Hematopoietic multipotent progenitor cell treated with erythropoietin and hydrocortisone succinate and interleukin-3 and kit ligand, for 15 days (in vitro differentiated cells): ENCODE data around the gene PARVG.

Source experiments
- DNase-seq: peaks from one replicate; pipeline ENCODE4 v3.0.0-alpha.2; 2015; ENCODE audit warnings: low spot score

Gene PARVG

DNA sequence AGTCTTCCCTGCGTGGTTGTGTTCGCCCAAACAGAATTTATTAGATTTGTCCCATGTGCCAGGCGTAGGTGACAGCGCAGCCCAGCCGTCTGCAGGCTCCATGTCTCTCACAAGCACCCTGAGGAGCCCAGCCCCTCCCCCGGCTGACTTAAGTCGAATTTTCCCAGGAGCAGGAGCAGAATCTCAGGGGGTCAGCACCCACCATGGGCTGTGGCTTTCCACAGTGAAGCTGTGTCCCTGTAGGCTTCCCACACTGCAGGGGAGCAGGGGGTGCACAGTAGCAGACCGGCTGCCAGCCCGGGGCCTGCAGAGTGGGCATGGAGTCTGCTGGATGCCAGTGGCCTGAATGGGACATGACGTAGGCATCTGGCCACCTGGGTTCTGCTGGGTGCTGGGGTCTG is 16.0 kb downstream of the PARVG start:
- no peak for DNase-seq

DNA sequence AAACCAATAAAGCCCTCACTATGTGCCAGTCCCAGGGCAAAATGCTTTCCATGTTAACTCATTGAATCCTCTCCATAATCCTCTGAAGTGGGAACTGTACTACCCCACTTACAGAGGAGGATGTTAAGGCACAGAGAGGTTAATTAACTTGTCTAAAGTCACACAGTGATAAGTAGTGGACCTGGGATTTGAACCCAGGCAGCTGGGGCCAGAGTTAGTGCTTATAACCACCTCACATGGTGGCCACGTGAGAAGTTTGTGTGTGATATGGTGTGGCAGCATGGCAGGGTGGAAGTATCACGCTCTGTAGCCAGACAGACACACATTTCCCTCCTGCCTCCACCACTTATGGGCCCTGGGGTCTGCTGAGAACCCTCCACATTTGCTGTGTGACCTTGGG is 16.5 kb downstream of the PARVG start:
- DNase-seq = no peak

DNA sequence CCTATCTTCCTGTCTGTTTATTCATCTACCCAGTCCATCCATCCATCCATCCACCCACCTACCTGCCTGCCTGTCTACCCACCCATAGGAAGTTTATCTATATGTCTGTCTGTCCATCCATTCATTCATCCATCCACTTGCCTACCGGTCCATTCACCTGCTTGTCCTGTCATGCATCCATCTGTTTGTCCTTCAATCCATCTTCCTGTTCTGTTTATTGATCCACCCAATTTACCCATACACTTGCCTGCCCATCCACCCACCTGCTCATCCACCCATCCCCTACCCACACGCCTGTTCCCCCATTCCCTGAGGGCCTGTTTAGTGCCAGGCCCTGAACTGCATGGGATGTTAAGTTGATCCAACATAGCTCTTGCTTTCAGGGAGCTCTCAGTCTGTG is 18.4 kb downstream of the PARVG start:
- DNase-seq = no peak

DNA sequence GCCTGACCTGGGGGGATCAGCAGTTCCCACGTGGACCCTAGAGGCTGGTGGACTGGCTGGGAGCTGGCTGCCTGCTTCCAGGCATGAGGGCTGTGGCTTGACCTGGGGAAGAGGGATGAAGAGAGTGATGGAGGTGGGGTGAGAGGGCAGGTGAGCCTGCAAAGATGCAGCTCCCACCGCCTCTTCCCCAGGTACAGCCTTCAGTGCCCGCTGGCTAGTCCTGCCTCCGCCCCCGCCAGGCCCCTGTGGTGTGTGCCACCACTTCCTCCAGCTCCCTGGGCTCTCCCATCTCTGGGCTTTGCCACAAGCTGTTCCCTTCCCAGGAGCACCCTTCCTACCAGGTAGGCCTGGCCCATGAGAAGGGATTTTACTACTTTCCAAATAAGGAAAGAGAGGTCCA is 19.1 kb downstream of the PARVG start:
- no peak for DNase-seq

DNA sequence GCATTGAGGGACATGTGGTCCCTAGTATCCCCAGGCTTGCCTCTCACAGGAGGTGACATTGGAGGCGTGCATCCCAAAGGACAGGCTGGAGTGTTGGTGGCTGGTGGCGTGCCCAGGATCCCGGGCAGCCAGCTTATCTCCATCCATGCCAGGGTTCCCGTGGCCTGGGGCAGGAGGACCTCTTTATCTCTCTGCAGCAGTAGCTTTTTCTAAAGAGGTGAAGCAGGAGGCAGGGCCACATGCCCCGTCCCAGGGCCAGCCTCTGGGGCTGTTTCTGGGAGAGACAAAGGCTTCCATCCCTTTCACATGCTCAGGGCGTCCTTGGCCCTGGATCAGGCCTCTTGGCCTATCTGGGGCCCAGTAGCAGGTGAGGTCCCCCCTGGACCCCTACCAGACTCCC is 19.7 kb downstream of the PARVG start:
- DNase-seq = no peak

DNA sequence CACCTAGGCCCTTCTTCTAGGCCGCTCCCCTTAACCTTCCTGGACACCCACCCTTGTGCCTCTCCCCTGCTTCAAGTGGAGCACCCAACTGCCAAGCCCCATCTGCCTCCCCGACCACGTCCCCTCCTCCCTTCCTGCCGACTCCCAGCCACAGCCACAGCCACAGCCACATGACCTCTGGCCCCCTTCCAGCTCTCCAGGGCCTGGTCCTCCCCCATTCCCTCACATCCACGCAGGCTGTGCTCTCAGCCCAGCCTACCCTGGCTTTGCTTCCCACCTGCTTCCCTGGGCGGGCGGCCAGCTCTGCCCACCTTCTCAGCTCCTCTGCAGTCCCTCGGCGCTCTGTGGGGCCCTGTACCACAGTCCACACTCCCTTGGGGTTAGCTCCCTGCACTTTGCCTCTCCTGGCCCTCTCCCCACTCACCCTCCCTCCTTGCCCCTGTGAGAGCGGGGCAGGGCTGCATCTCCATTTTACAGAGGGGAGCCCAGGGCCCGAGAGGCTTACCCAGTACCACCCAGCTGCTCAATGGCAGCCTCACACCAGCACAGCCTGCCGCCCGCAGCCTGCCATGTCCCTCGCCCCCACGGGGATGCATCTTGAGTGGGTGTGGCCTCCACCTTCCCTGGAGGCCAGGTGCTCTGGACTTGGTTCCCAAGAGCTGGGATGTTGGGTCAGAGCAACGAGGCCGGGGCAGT is 20.3 kb downstream of the PARVG start:
- no peak for DNase-seq

DNA sequence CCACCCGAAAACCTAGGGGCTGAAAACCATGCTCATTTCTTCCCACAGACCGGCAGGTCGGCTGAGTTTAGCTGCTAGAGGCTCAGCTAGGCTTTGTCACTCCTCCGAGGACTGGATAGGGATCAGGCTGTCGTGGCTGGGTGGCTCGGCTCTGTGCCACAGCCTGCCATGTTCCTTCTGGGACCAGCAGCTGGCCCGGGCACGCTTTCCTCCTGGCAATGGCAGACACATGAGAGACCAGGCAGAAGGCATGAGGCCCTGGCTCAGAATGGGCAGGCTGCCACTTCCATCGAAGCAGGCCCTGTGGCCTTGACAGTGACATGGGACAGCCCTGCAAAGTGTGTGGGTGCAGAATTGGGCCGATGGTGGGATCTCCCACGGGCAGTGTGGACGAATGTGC is 20.9 kb downstream of the PARVG start:
- DNase-seq = no peak

DNA sequence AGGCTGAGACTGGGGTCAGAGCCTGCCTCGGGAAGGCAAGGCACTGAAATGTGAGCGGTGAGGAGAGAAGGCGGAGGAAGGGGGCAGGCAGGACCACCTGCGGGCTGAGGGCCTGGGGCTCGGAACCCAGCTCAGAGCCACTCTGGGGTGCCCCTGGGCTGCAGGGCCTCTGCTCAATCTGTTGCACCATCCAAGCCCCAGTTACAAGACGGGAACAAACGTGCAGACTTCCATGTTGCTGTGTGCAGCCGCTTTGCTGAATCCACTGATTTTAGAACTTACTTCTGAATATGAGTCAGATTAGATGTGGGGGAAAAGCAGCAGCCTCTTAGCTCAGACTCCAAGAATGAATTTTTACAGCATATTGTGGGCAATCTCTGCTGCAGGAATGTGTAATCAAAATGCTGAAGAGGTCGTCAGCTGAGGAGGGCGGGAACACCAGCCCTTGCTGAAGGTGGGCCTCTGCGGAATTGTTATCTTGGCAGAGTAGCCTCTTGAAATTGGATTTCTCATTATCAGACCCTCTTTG is 21.6 kb downstream of the PARVG start:
- no peak for DNase-seq

DNA sequence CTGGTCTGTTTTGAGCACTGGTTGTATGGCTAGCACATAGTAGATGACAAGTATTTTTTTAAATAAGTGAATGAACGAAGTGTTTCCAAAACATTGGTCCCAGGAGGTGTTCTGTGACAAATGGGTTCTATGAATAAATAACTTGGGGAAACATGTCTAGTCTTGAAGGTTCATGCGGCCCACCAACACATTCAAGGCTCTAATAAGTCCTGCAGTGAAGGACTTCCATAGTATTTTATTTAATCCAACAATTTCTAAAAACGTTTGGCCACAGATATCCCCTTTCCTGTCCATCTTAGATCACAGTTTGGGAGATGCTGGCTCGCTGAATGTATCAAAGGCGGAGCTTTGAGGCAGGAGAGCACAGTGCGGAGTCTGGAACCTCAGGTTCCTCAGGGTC is 22.5 kb downstream of the PARVG start:
- DNase-seq = no peak

DNA sequence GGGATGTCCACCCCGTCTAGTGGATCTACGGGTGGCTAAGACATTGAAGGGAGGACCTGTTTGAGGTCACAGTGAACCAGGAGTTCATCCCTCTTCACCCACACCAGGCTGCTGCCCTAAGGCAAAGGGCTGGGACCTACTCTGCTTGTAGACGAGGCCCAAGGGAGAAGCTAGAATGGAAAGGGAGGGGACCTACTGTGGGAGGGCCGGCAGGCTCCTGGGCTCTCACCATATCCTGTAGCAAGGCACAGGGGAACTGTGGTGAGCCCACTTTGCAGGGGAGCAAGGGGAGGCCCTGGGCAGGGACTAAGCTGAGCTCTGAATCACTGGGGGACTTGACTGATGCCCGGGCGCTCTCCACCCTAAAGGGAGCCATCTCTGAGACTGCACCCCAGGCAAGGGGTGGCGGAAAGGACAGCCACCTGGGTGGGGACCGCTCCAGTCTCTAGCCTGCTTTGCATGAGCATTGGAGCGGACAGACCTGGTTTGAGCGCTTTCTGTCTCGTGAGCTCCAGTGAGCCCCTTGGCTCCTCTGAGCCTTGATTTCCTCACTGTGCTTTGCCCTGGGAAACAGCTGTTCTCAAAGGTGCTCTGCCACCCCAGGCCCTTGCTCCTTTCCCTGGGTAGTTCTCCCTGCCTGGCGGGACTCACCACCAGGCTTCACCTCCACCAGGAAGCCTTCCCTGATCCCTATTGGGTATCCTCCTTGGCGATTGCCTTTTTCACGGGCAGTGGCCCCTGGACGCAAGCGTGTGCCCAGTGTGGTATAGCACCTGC is 24.2 kb downstream of the PARVG start:
- DNase-seq = no peak

DNA sequence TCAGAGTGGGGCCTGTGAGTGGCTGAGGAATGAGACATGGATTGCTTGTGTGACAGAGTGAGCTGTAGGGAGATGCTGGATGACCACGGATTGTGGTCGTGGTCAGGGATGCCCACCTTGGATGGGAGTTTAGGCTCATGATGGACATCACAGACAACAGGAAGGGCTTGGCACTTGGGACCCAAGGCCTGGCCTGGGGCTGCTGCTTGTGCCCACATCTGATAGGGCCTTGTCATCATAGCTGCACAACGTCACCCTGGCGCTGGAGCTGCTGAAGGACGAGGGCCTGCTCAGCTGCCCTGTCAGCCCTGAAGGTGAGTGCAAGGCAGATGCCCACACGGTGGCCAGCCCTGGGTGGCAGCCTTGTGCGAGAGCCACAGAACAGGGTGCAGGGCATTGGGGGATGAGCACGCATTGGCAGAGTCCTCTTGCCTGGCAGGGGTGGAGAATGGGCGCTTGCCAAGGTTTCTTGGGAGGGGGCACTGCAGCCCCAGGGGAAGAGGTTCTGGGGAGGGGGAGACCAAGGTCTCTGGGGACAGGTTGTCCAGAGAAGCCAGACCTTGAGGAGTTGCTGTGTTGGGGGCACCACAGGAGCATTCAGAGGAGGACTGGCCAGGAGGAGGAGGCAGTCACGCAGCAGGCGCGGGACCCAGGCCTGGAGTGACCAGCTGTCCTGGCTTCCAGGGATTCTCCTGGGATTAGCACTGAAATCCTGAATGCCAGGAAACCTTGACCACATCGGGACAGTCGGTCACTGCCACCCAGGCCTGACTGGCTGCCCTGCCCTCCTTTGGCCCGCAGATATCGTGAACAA is 25.0 kb downstream of the PARVG start:
- no peak for DNase-seq

DNA sequence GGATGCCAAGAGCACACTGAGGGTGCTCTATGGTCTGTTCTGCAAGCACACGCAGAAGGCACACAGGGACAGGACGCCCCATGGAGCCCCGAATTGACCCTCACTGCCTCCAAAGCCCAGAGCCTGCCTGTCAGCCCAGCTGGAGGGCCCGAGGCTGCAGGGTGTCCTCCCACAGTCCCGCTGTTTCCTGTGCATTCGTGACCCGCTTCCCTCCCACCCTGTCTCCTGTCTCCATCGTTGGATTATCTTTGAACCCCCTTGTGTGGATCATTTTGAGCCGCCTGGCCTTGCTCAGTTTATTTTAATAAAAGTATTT is 25.6 kb downstream of the PARVG start:
- DNase-seq = no peak

DNA sequence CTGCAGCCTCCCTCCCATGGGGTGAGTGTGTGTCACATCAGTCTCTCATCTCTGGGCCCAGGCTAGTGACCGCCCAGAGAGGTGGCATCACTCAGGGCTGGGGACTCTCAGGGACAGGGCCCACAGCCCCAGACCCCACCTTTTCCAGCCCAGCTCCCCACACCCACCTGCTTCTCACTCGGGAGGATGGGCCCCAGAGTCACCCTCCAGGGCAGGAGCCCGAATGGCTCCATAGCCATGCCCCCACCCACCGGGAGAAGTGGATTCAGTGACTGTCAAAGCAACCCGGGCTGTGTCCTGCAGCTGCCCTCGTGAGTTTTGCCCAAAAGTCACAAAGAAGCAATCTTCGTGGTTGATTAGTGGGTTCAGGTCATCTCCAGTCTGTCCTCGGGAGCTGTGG is 26.0 kb downstream of the PARVG start:
- no peak for DNase-seq

DNA sequence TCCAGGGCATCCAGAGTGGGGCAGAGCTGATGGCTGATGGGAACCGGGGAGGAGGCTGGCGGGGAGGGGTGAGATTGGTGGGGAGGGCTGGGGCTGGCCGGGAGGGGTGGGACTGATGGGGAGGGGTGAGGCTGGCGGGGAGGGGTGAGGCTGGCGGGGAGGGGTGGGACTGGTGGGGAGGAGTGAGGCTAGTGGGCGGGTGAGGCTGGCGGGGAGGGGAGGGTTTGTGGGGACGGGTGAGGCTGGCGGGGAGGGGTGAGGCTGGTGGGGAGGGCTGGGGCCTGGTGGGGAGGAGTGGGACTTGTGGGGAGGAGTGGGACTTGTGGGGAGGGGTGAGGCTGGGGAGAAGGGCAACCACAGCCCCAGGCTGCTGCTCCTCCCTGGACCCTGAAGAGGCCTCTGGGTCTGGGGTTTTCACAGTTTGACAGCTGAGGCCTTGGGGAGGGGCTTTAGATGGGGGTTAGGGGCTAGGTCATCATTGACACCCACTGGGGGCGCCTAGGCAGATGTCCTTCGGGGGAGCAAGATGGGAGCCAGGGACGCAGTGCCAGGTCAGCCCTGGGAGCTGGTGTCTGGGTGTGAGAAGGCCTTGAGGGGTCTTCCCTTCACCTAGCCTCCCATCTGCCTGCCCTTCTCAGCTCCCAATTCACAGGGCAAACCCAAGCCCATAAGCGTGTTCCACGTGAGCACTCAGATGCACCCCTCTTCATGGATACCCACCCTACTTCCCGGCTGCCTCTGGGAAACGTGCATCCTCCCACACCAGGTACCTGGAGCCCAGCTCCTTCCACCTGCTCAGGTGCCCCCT is 26.7 kb downstream of the PARVG start:
- DNase-seq = no peak

DNA sequence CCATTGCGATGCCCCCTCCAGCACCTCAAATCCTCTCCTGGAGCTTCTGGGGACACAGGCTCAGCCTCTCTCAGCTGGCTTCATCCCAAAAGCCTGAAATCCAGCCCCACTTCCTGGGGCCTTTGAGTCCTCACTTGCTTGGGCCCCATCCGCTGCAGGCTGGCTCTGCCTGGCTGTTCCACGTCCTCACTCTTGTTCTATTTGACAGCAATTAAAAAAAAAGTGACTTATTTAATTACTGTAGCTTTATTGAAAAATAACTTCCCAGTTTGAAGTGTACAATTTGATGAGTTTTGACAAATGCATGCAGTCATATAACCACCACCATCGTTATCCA is 27.2 kb downstream of the PARVG start:
- no peak for DNase-seq

DNA sequence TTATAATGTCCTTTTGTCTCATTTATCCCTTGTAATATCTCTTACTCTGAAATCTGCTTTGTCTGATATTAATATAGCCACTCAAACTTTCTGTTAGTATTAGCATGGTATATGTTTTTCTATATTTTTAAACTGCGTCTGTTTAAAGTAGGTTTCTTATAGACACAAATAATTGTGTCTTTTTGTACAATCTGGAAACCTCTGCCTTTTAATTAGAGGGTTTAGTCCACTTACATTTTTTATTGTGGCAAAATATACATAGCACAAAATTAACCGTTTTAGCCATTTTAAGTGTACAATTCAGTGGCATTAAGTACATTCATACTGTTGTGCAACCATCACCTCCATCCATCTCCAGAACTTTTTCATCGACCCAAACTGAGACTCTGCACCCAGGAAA is 28.6 kb downstream of the PARVG start:
- no peak for DNase-seq

DNA sequence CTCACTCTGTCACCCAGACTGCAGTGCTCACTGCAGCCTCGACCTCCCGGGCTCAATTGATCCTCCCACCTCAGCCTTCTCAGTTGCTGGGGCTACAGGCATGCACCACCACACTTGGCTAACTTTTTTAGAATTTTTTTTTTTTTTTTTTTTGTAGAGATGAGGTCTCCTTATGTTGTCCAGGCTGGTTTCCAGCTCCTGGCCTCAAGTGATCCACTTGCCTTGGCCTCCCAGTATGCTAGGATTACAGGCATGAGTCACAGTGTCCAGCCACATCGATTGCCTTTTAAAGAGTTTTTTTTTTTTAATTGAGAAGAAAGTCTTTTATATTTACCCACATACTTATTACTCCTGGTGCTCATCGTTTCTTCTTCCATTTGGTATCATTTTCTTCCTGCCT is 30.0 kb downstream of the PARVG start:
- no peak for DNase-seq

DNA sequence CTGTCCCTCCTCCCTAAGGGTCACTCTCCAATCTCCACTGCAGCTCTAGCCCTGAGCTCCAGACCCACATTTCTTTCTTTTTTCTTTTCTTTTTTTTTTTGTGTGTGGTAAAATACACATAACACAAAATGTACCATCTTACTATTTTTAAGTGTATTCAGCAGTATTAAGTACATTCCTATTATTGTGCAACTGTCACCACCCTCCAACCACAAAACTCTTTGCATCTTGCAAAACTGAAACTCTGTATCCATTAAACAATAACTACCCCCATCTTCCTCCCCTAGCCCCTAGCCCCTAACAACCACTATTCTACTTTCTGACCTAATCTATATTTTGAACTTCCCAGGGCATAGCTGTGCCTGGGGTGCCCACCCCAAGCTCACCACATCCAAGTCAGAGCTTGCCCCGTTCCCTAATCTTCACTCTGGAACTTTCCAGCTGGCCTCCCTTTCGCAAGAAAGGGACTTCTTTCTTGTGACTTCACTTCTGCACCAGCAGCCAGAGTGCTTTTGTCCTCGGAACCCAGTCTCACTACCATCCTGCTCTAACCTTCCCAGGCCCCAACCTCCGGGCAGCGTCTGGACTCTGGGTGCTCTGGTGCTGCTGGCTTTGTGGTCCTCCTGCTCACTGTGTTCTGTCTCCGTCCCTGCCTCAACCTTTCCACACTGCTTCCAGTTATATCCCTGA is 30.7 kb downstream of the PARVG start:
- no peak for DNase-seq

DNA sequence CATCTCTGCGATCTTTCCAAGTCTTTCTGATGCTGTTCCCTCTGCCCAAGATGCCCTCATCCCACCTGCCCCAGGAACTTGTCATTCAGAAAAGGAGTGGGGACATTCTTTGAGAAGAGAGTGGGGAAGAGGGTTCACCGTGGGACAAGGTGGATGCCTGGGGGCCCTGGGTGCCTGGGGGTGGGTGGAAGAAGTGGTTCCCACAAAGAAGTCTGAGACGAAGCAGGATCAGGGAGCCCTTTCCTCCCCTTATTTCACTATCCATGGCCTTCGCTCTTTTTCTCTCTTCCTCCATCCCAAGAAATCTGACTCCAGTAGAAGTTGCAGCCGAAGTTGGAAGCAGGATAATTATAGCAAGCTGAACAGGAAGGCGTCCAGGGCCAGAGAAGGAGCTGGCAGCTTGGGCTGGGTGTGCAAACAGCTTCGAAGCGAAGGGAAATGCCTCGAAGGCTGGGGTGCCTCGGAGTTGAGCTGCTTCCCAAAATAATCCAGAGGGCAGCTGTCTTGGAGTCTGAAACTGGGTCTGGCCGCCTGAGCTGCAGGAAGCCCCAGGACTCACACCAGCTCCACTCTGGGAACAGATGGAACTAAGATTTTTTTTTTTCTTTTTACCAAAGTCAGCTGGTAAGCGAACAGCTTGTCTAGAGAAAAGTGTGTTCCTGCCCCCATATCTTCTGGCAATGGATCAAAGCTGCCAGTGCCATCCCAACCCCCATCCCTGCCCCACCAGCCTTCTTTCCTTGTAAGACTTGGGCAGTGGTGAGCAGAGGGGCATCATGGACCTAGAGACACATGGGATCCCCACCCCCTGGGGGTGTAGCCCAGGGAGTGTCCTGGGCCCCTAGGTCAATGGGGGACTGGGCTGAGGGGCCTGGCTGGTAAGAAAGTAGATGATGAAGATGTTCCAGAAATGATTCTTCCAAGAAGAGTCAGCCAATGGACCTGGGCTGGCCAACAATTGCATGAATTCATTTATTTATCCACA is 31.5 kb downstream of the PARVG start:
- DNase-seq = no peak

DNA sequence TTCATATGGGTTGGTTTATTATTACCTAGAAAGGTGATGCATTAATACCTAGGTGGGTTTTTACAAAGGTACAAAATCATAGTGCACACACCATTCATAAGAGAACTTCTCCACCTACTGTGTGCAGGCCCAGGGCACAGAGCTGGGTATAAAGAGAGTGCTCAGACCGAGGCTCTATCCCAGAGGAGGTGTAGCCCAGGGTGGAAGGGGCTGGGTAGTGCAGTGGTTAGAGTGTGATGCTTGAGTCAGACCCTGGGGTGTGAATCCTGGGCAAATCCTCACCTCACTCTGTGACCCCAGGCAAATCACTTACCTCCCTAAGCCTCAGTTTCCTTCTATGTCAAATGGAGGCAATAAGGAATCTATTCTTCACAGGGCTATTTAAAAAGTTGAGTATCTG is 32.2 kb downstream of the PARVG start:
- no peak for DNase-seq
